GM18867 (cell line): ENCODE results near the gene ILDR1.

Experiments
- ATAC-seq: cut with Tn5 transposase; IDR thresholded peaks from one replicate; pipeline ENCODE4 v1.9.1; 2021; ENCODE audit warnings: mild to moderate bottlenecking, moderate library complexity; ENCODE audit not compliant: unreplicated experiment

The ILDR1 gene

DNA sequence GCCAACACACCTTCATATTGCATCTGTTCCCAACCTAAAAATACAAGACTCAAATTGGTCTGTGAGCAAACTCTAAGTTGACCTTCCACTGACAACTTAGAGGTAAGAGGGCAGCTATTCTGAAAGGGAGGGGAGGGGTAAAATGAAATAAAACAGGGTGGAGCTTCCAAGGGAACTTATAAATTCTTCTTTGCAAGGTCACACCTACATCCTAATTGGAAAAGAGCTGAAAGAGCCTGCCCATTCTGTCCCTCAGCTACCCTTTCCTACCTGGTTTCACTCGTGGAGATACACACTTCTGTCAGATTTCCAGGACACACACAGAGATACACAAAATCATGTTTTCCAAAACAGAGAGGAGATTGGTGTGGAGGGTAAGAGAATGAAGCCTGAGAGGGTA lies 1.0 kb downstream of the ILDR1 start:
- ATAC-seq: no peak

DNA sequence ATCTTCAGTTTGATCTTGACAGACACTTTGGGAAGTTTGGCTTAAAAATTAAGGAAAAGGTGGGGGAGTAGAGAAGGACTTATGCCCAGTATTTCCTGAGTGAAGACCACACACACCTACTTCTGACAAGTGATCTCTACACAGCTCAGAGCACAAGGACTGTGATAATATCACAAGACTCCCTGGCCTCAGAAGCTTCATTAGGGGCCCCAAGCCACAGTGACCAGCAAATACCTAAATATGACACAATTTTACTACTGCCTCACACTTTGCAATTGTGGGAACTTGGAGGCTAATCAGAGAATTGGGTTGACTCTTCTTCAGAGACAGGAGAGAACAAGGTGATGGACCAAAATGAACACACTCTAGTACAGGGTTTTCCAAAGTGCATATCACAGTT lies 2.6 kb downstream of the ILDR1 start:
- ATAC-seq: no peak

DNA sequence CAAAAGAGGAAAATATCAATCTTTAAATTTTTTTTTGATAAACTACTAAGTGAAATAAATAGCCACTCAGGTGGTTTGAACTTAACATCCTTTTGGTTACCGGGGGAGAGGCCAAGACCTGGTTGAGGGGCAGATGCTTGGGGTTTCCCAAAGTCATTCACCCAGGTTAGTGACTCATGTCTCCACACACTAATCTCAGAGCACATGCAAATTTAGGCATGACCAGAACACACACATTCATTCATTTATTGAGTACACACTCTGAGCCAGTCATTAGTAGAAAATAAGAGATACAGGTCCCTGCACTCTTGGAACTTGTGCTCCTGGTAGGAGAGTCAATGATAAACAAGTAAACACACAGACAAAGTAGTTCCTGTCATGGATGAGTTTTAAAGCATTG lies 7.3 kb downstream of the ILDR1 start:
- peak; percentile 86 for ATAC-seq

- ATAC-seq: no peak
Measured at GRCh38 chr3:122013448-122013925, 8.6 kb downstream of the ILDR1 start.

DNA sequence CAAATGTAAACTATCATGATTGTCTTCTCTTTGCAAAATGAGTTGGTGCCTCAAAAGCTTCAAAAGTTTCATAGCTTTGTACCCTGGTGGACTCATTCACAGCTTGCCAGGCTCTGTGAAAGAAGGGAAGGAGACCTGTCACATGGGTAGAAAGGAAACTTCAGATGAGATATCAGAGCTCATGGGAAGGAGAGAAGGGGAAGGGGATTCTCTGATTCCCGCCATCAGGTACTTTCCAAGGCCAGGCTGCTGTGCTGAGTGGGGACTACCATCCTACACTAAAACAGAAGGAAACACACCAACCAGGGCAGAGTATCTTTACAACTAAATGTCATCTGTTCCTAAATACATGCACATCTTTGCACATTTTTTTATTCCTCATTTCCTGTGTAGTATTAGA lies 9.2 kb downstream of the ILDR1 start:
- ATAC-seq: no peak

DNA sequence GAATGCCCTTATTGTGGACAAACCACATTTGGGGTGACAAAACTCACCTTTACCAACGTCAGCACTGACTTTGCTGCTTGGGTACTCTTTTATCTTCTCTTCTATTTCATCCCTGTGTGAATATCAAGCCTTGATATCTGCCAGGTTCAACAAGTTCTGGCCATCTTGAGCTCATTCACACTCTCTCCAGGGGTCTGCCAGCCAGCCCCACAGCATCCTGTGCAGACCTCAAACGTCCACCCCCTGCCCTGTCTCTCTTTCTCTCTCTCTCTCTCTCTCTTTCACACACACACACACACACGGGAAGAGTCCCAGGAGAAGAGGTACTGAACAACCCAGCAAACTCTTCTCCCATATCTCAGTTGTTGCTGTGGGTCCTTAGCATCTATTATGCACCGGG lies 10.7 kb downstream of the ILDR1 start:
- ATAC-seq: no peak

DNA sequence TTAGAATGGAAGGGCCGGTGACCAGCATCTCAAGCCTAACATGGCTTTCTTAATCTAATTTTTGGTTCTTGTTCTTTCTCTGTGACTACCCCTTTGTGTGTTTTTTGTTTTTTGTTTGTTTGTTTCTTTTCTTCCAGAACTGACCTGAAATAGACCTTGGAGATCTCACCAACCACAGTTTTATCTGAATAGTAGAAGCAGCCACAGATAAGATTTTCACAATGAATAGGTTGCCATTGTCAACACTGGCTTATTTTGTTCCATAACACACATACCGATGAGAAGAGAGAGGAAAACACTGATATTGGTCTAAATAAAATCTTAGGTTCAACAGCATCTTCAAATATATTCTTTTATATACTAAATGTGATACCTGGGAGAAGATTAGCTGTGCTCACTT lies 11.5 kb downstream of the ILDR1 start:
- ATAC-seq: no peak

GRCh38 chr3:122008166-122008565 lies 13.9 kb downstream of the ILDR1 start:
- no peak for ATAC-seq

DNA sequence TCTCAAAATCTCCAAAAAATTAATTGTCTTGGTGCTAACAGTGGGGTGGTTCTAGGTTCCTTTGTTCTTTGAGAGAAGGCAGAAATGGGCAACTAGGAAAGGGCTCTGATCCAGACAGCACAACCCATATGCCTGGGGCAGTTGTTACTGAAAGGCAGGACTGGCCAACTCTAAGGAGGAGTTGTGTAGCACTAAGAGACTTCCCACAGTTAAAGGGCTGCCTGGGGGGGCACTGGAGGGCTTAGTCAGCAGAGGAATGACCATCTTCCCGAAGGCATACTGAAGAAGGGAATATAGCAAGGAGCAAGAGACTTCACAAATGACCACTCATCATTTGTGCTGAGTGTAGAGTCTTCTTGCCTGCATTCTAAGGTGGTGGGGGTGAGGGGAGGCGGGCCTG lies 15.8 kb downstream of the ILDR1 start:
- ATAC-seq: no peak

GRCh38 chr3:122004991-122005565 lies 17.0 kb downstream of the ILDR1 start:
- peak; percentile 40 for ATAC-seq

GRCh38 chr3:122004107-122004506 lies 17.9 kb downstream of the ILDR1 start:
- no peak for ATAC-seq

DNA sequence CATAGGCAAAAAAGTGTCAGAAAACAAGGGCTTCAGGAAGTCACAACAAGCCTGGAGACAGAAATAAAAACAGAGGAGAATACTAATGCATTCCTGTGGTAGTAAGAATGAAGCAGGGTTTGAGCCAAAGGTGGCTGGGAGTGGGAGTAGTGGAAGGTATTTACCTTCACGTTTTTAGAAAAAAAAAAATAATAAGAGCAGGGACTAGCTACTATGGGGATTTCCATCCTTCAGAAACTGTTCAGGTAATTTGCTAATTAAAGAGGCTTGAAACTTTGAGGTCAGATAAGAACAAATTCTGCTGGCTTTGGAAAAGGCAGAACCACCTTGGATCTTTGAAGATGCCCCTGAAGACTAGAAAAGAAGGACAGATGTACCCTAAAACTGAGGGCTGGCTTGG lies 18.4 kb downstream of the ILDR1 start:
- ATAC-seq: no peak

GRCh38 chr3:122003112-122003511 lies 18.9 kb downstream of the ILDR1 start:
- no peak for ATAC-seq

GRCh38 chr3:122002611-122003010 lies 19.4 kb downstream of the ILDR1 start:
- ATAC-seq: no peak

GRCh38 chr3:122001892-122002291 lies 20.2 kb downstream of the ILDR1 start:
- ATAC-seq: no peak

DNA sequence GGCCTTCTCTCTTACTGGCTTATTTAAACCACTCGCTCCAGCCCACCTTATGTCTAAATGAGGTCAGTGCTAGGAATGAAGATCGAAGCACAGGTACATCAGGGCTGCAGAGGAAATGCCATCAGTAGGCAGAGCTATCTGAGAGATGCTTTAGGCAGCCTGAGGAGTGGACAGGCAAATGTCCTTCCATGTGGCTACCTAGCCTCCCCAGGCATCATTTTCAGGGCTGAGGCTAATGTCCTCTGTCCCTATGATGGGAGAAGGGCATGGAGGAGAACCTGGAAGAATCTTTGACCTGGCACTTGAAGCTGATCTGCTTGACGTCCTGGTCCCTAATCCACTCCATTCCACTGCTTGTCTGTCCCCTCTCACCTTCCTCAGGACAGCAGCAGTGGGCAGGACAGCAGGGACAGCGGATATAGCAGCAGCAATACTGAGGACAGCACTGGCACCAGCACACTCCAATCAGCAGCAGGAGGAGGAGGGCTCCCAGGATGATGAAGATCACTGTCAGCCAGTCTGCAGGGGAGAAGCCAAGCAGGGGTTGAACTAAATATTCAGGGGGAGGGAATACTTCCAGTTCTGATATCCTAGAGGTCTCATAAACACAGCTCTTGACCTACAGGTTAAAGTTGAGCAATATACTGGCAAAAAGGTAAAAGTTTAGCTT lies 21.0 kb downstream of the ILDR1 start:
- no peak for ATAC-seq

DNA sequence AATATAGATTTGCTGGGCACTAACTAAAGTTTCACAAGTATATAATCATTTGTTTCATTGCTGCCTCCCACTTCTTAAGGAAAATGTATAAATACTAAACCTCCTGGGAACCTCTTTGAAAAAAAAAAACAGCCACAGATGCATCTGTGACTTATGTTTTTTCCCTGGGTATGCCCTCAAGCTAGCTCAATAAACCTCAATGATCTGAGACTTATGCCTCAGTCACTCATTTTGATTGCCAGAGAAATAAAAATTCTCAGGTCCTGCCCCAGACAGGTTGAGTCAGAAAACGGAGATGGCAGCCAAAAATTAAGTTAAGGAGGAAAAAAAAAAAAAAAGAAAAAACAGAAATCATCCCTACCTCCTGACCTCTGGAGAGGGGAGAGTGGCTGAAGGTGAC lies 22.1 kb downstream of the ILDR1 start:
- no peak for ATAC-seq

- no peak for ATAC-seq
Measured at GRCh38 chr3:121998611-121999473, 23.2 kb downstream of the ILDR1 start.

DNA sequence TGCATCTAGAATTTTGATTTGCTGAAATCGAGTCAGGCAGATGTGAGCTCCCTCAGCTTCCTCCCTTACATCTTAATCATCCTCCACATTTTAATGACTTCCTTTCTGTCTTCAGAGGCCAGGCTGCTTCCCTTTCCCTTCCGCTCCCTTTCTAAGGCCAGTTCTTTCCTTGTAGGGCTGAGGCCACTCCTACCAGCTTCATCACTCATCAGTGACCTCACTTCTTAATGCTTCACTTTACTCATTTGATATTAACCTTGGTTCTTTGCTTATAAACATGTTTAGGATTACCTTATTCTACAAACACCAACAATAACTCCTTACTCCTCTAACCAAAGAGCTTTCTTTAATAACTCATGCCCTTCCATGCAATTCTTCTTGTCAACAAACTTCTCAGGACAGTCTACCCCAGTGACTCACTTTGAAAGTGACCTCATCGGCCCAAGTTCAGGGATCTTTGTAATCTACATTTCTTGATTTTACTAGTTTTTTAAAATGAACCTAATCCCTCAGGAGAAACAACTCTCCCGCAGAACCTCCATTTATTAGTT lies 23.9 kb downstream of the ILDR1 start:
- no peak for ATAC-seq

DNA sequence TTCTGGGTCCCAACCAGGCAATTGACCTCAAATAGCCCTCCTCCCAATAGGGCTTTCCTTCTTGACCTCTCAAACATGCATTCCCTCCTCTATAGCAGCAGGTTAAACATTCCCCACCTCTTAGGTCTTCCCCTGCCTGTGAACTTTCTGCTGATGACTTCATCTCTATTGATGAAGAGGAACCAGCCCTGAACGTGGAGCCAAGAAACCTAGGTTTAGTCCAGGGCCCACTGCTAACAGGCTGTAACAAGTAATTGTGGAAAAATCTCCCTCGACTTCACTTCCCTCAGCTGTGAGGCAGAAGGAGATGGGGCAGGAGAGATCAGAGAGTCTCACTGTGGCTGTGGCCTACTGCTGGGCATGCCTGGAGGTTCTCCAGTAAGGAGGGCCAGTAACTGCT lies 24.7 kb downstream of the ILDR1 start:
- no peak for ATAC-seq

DNA sequence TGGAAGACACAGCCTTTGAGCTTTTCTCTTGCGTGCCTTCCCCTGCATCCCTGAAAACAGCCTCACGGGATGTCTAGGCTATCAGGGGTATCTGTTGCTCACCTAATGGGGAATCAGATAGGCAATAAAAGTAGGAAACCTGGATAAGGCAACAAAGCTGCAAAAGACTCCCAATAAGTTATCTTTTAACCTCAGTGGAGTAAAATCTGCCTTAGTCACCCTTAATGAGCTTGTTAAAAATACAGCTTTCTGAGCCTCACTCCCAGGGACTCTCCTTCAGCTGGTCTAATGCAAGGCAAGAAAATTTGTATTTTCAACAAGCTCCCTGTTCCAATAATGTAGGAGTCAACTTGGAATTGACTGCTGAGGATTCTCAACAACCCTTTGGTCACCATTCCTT lies 25.6 kb downstream of the ILDR1 start:
- no peak for ATAC-seq
